ENCODE data around the gene PRDX1. TPM values are rescaled to one million over a fixed set of nuclear protein-coding genes. Genes with fewer than 3 reads are reported as not detected.
"Not testable (repeated sequence)": the region's sequence is repeated elsewhere in the genome, so short reads cannot be mapped to it uniquely, and the experiment has no call there.

The PRDX1 gene
- total RNA-seq, 1 experiment from 2014 or later, result 1,108 TPM

- ChIA-PET CTCF (no interaction called here), POLR2A (ENCODE audit: low non-redundant PET) (no interaction called here)
- no peak overlapping the region for H3K4me3 ChIP-seq (ENCODE audit: low read depth, low read length, poor library complexity, severe bottlenecking)
- BruUV-seq (replicated peaks), result no TSS peak
- H3K27ac ChIP-seq (ENCODE audit: low read depth, low read length, poor library complexity, severe bottlenecking), result no peak overlapping the region
- H3K9me3 ChIP-seq (ENCODE audit: low read depth, low read length, poor library complexity, severe bottlenecking), result no peaks in the 10 kb centered on the region
- intact Hi-C loops (cut with micrococcal nuclease; ENCODE audit: unreplicated experiment), result no loop called here
- no peaks in the 10 kb centered on the region for H3K27me3 ChIP-seq (replicated peaks; ENCODE audit: insufficient read depth, low read depth, low read length, poor library complexity)
- TF ChIP-seq EZH2 (IDR thresholded peaks at IDR 0.05; ENCODE audit: borderline replicate concordance, low read depth, low read length, poor library complexity, severe bottlenecking), result no peak
- TF ChIP-seq CTCF (conservative IDR thresholded peaks at IDR 0.05; ENCODE audit: low read depth, low read length), result no peak
- H3K4me1 ChIP-seq (ENCODE audit: insufficient read depth, low read length, poor library complexity, severe bottlenecking), result no peaks in the 10 kb centered on the region
- no peaks in the 10 kb centered on the region for H3K36me3 ChIP-seq (ENCODE audit: insufficient read depth, low read length, poor library complexity, severe bottlenecking)
- no peak for DNase-seq (ENCODE audit: low spot score)
These were observed 51.3 kb downstream of the PRDX1 start for GRCh38 chr1:45470306-45470798.

GRCh38 chr1:45467353-45467752 lies 54.3 kb downstream of the PRDX1 start:
- H3K27me3 ChIP-seq (replicated peaks; ENCODE audit: insufficient read depth, low read depth, low read length, poor library complexity); CTCF ChIA-PET; DNase-seq (ENCODE audit: low spot score); H3K36me3 ChIP-seq (ENCODE audit: insufficient read depth, low read length, poor library complexity, severe bottlenecking); H3K4me3 ChIP-seq (ENCODE audit: low read depth, low read length, poor library complexity, severe bottlenecking); intact Hi-C loops (cut with micrococcal nuclease; ENCODE audit: unreplicated experiment); BruUV-seq (replicated peaks); H3K4me1 ChIP-seq (ENCODE audit: insufficient read depth, low read length, poor library complexity, severe bottlenecking); H3K9me3 ChIP-seq (ENCODE audit: low read depth, low read length, poor library complexity, severe bottlenecking); POLR2A ChIA-PET (ENCODE audit: low non-redundant PET); H3K27ac ChIP-seq (ENCODE audit: low read depth, low read length, poor library complexity, severe bottlenecking): not testable (repeated sequence)

DNA sequence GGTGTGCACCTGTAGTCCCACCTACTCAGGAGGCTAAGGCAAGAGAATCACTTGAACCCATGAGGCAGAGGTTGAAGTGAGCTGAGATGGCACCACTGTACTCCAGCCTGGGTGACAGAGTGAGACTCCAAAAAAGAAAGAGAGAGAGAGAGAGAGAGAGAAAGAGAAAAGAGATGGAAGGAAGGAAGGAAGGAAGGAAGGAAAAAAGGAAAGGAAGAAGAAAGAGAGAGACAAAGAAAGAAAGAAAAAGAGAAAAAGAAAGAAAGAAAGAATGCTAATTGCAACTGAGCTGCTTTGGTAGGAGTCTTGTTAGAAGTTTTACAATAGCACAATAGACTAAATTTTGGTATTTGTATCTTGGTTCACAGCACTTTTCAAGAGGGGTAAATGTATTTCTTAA lies 56.4 kb downstream of the PRDX1 start:
- ChIA-PET CTCF (no interaction called here), POLR2A (ENCODE audit: low non-redundant PET) (no interaction called here)
- TF ChIP-seq CTCF (conservative IDR thresholded peaks at IDR 0.05; ENCODE audit: low read depth, low read length), result no peak
- TF ChIP-seq EZH2 (IDR thresholded peaks at IDR 0.05; ENCODE audit: borderline replicate concordance, low read depth, low read length, poor library complexity, severe bottlenecking), result no peak
- no TSS peak for BruUV-seq (replicated peaks)
- H3K4me3 ChIP-seq (ENCODE audit: low read depth, low read length, poor library complexity, severe bottlenecking), result no peak overlapping the region
- no peaks in the 10 kb centered on the region for H3K9me3 ChIP-seq (ENCODE audit: low read depth, low read length, poor library complexity, severe bottlenecking)
- no peaks in the 10 kb centered on the region for H3K27me3 ChIP-seq (replicated peaks; ENCODE audit: insufficient read depth, low read depth, low read length, poor library complexity)
- no peaks in the 10 kb centered on the region for H3K36me3 ChIP-seq (ENCODE audit: insufficient read depth, low read length, poor library complexity, severe bottlenecking)
- intact Hi-C loops (cut with micrococcal nuclease; ENCODE audit: unreplicated experiment), result no loop called here
- no peaks in the 10 kb centered on the region for H3K4me1 ChIP-seq (ENCODE audit: insufficient read depth, low read length, poor library complexity, severe bottlenecking)
- H3K27ac ChIP-seq (ENCODE audit: low read depth, low read length, poor library complexity, severe bottlenecking), result no peak overlapping the region
- no peak for DNase-seq (ENCODE audit: low spot score)

Other genes starting within 250 kb of the PRDX1 start
- gene HPDL, start 195.0 kb downstream of the PRDX1 start, total RNA-seq (2021), result 7.3 and 7.8 TPM in 2 replicates
- gene TOE1, start 181.7 kb downstream of the PRDX1 start, total RNA-seq (2021), result 20.6 TPM in 2 replicates
- gene MUTYH, start 181.4 kb downstream of the PRDX1 start, total RNA-seq (2021), result 26.7 and 26.8 TPM in 2 replicates
- gene TESK2, start 30.7 kb downstream of the PRDX1 start, total RNA-seq (2021), result 0.75 and 2.7 TPM in 2 replicates
- 2.3 and 2.5 TPM in 2 replicates for gene CCDC163, start 21.8 kb downstream of the PRDX1 start, total RNA-seq (2021)
- 14.4 and 16.2 TPM in 2 replicates for gene MMACHC, start 21.6 kb downstream of the PRDX1 start, total RNA-seq (2021)
- gene AKR1A1, start 28.9 kb upstream of the PRDX1 start, total RNA-seq (2021), result 183 and 189 TPM in 2 replicates
- 392 and 403 TPM in 2 replicates for gene NASP, start 62.2 kb upstream of the PRDX1 start, total RNA-seq (2021)
- gene CCDC17, start 102.2 kb upstream of the PRDX1 start, total RNA-seq (2021), result 2.0 and 3.2 TPM in 2 replicates
- 99.0 and 99.8 TPM in 2 replicates for gene GPBP1L1, start 164.6 kb upstream of the PRDX1 start, total RNA-seq (2021)
- gene TMEM69, start 166.3 kb upstream of the PRDX1 start, total RNA-seq (2021), result 32.3 and 38.3 TPM in 2 replicates
- 15.7 and 18.4 TPM in 2 replicates for gene IPP, start 228.8 kb upstream of the PRDX1 start, total RNA-seq (2021)

All from A673 (cell line).